OCI-LY7 (cell line): ENCODE data around the gene TRIM33.

Experiments
- EZH2phosphoT487 ChIP-seq: fragments of 200-600 bp; sonication (generic); IDR thresholded peaks from 2 replicates; pipeline ENCODE4 v1.6.1; 2018; ENCODE audit warnings: low read depth, borderline replicate concordance, mild to moderate bottlenecking, mixed run types, antibody characterized with exemption, low read length, moderate library complexity, mixed read lengths
- TF ChIP-seq, protein P1 (sequence below): fragments of 200-600 bp; sonication (generic); conservative IDR thresholded peaks from 2 replicates; pipeline ENCODE4 v1.5.1; 2014; ENCODE audit warnings: mild to moderate bottlenecking, antibody characterized with exemption, low read length, moderate library complexity, mixed read lengths

DNA sequence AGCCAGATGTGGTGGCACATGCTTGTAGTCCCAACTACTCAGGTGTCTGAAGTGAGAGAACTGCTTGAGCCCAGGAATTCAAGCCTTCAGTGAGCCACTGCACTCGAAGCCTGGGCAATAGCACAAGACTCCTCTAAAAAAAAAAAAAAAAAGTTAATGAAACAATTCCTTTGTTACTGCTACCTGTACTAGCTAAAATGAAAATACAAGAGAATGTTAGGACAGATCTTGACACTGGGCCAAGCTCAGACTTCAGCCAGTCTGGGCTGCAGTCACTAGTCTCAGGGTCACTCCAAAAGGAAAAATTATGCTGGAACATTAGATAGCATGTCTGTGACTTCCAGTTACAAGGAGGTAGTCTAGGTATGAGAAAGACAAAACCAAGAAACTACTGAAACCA, 56.5 kb downstream of the TRIM33 start:
- TF ChIP-seq, protein P1, sequence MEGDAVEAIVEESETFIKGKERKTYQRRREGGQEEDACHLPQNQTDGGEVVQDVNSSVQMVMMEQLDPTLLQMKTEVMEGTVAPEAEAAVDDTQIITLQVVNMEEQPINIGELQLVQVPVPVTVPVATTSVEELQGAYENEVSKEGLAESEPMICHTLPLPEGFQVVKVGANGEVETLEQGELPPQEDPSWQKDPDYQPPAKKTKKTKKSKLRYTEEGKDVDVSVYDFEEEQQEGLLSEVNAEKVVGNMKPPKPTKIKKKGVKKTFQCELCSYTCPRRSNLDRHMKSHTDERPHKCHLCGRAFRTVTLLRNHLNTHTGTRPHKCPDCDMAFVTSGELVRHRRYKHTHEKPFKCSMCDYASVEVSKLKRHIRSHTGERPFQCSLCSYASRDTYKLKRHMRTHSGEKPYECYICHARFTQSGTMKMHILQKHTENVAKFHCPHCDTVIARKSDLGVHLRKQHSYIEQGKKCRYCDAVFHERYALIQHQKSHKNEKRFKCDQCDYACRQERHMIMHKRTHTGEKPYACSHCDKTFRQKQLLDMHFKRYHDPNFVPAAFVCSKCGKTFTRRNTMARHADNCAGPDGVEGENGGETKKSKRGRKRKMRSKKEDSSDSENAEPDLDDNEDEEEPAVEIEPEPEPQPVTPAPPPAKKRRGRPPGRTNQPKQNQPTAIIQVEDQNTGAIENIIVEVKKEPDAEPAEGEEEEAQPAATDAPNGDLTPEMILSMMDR = no peak
- TF ChIP-seq EZH2phosphoT487 = no peak
